NCI-H146 treated with DMSO at 0.1 percent for 48 hours (cell line): Measurements from ENCODE around the gene CETP.
"Not testable (repeated sequence)": the region's sequence is repeated elsewhere in the genome, so short reads cannot be mapped to it uniquely, and the experiment has no call there.

Experiments
- DNase-seq: peaks from one replicate; lab custom pipeline; 2025; ENCODE audit not compliant: unreplicated experiment; lab: John Stamatoyannopoulos, UW

The CETP gene

GRCh38 chr16:56934599-56935145 lies 27.1 kb upstream of the CETP start:
- DNase-seq, result not testable (repeated sequence)

- no peak for DNase-seq
Measured at GRCh38 chr16:56935201-56935600, 26.5 kb upstream of the CETP start.

GRCh38 chr16:56936491-56936890 lies 25.3 kb upstream of the CETP start:
- DNase-seq, result no peak

- no peak for DNase-seq
Measured at GRCh38 chr16:56936950-56937349, 24.8 kb upstream of the CETP start.

- DNase-seq, result no peak
Measured at GRCh38 chr16:56938664-56939513, 22.9 kb upstream of the CETP start.

GRCh38 chr16:56939801-56940200 lies 21.9 kb upstream of the CETP start:
- DNase-seq, result peak; percentile 25

GRCh38 chr16:56941092-56941491 lies 20.7 kb upstream of the CETP start:
- no peak for DNase-seq

- no peak for DNase-seq
Measured at GRCh38 chr16:56941856-56942331, 19.9 kb upstream of the CETP start.

GRCh38 chr16:56943761-56944375 lies 17.9 kb upstream of the CETP start:
- no peak for DNase-seq

- DNase-seq, result no peak
Measured at GRCh38 chr16:56944954-56945839, 16.6 kb upstream of the CETP start.

GRCh38 chr16:56945847-56946527 lies 15.8 kb upstream of the CETP start:
- no peak for DNase-seq

GRCh38 chr16:56946767-56947603 lies 14.8 kb upstream of the CETP start:
- no peak for DNase-seq

GRCh38 chr16:56947604-56947995 lies 14.2 kb upstream of the CETP start:
- no peak for DNase-seq

GRCh38 chr16:56948234-56948633 lies 13.5 kb upstream of the CETP start:
- DNase-seq, result no peak

GRCh38 chr16:56950051-56950450 lies 11.7 kb upstream of the CETP start:
- DNase-seq, result no peak

GRCh38 chr16:56950455-56950854 lies 11.3 kb upstream of the CETP start:
- no peak for DNase-seq

GRCh38 chr16:56950881-56951771 lies 10.6 kb upstream of the CETP start:
- peak; percentile 8 for DNase-seq

GRCh38 chr16:56953006-56953405 lies 8.7 kb upstream of the CETP start:
- DNase-seq, result no peak

- no peak for DNase-seq
Measured at GRCh38 chr16:56956076-56956475, 5.7 kb upstream of the CETP start.
